ENCODE measurements around the gene FSTL4.

GRCh38 chr5:133370904-133371303, 241.4 kb downstream of the FSTL4 start:
- TF ChIP-seq EP300 (IDR thresholded peaks at IDR 0.05) = no peak
- no peak for TF ChIP-seq POLR2A (IDR thresholded peaks at IDR 0.05; ENCODE audit: low read depth)
